CD14-positive monocyte (primary cell): ENCODE results near the gene ARHGAP20. TPM values are rescaled to one million over a fixed set of nuclear protein-coding genes. Genes with fewer than 3 reads are reported as not detected.
A peak's percentile ranks its signal among the peaks of the same experiment; 100 is the strongest.

Experiments
- DNase-seq, 3 donors: peaks; one replicate each; pipeline ENCODE4 v3.0.0-alpha.2; 2011 to 2022
- H2AFZ ChIP-seq: 2 replicates; pipeline ENCODE4 v1.6.0; 2012; ENCODE audit warnings: mild to moderate bottlenecking, low read depth, low read length, inconsistent platforms; ENCODE audit not compliant: insufficient read depth, poor library complexity, severe bottlenecking
- H3K27ac ChIP-seq, 2 donors: 1 replicate in 1 of 2; 2 replicates in 1 of 2; pipeline ENCODE4 v1.5.1; 2012 to 2013; ENCODE audit warnings: low read length in 2 of 2, control low read depth in 1 of 2, inconsistent platforms in 1 of 2, low read depth in 1 of 2, mild to moderate bottlenecking in 1 of 2
- H3K27me3 ChIP-seq, 2 donors: one replicate each; pipeline versions ENCODE4 v1.6.0 to v1.6.1; 2011 to 2013; ENCODE audit warnings: low read length in 2 of 2; ENCODE audit not compliant: control insufficient read depth in 2 of 2, insufficient read depth in 2 of 2
- H3K36me3 ChIP-seq, 2 donors: replicated peaks in 1 of 2; 1 replicate in 1 of 2; 2 replicates in 1 of 2; pipeline versions ENCODE4 v1.5.1 to v1.6.1; 2012 to 2013; ENCODE audit warnings: low read length in 2 of 2, control low read depth in 1 of 2, inconsistent platforms in 1 of 2, mild to moderate bottlenecking in 1 of 2; ENCODE audit not compliant: insufficient read depth in 2 of 2, control insufficient read depth in 1 of 2
- H3K4me1 ChIP-seq, 2 donors: 1 replicate in 1 of 2; 2 replicates in 1 of 2; pipeline versions ENCODE4 v1.5.1 to v1.6.1; 2012 to 2013; ENCODE audit warnings: low read length in 2 of 2, control low read depth in 1 of 2, inconsistent platforms in 1 of 2, mild to moderate bottlenecking in 1 of 2, moderate library complexity in 1 of 2; ENCODE audit not compliant: insufficient read depth in 2 of 2, control insufficient read depth in 1 of 2
- H3K4me2 ChIP-seq: replicated peaks from 2 replicates; pipeline ENCODE3; 2012; ENCODE audit warnings: low read length, moderate library complexity, mild to moderate bottlenecking; ENCODE audit not compliant: poor library complexity, severe bottlenecking; ENCODE audit errors: extremely low read depth
- H3K4me3 ChIP-seq, 3 experiments: fragments of 200-600 bp in 1 of 3; sonication (generic) in 1 of 3; replicated peaks in 1 of 3; 1 replicate in 2 of 3; 2 replicates in 1 of 3; pipeline ENCODE4 v1.5.1; 2011 to 2013; ENCODE audit warnings: low read length in 3 of 3, mild to moderate bottlenecking in 3 of 3, control low read depth in 2 of 3, low read depth in 2 of 3, inconsistent platforms in 1 of 3, moderate library complexity in 1 of 3
- H3K79me2 ChIP-seq: 2 replicates; pipeline ENCODE4 v1.6.0; 2012; ENCODE audit warnings: mild to moderate bottlenecking, control low read depth, inconsistent platforms, low read length, moderate library complexity; ENCODE audit not compliant: insufficient read depth
- H3K9ac ChIP-seq: 2 replicates; pipeline ENCODE4 v1.6.0; 2017; ENCODE audit warnings: low read length, mild to moderate bottlenecking; ENCODE audit not compliant: insufficient read depth, poor library complexity, severe bottlenecking
- H3K9me3 ChIP-seq, 2 donors: replicated peaks in 1 of 2; 1 replicate in 1 of 2; 2 replicates in 1 of 2; pipeline versions ENCODE4 v1.5.1 to v1.6.1; 2012 to 2013; ENCODE audit warnings: low read length in 2 of 2, control low read depth in 1 of 2; ENCODE audit not compliant: control insufficient read depth in 1 of 2, insufficient read depth in 1 of 2
- H4K20me1 ChIP-seq: 2 replicates; pipeline ENCODE4 v1.6.0; 2012; ENCODE audit warnings: mild to moderate bottlenecking, low read length, control low read depth, moderate library complexity; ENCODE audit not compliant: insufficient read depth
- H3K27ac Mint-ChIP-seq, 7 donors: one replicate each; pipeline ENCODE4 v1.8.0; 2020; ENCODE audit warnings: mild to moderate bottlenecking in 7 of 7, mixed read lengths in 7 of 7, moderate library complexity in 6 of 7, inconsistent platforms in 2 of 7
- H3K27me3 Mint-ChIP-seq, 3 donors: one replicate each; pipeline ENCODE4 v1.8.0; 2021 to 2022; ENCODE audit warnings: low read depth in 3 of 3, mild to moderate bottlenecking in 3 of 3, mixed read lengths in 3 of 3, moderate library complexity in 3 of 3, inconsistent platforms in 1 of 3
- H3K36me3 Mint-ChIP-seq, 2 donors: one replicate each; pipeline ENCODE4 v1.8.0; 2020; ENCODE audit warnings: mixed read lengths in 2 of 2, inconsistent platforms in 1 of 2, mild to moderate bottlenecking in 1 of 2
- H3K4me1 Mint-ChIP-seq: one replicate; pipeline ENCODE4 v1.8.0; 2020; ENCODE audit warnings: mild to moderate bottlenecking, mixed read lengths
- H3K4me3 Mint-ChIP-seq, 2 donors: one replicate each; pipeline ENCODE4 v1.8.0; 2020; ENCODE audit warnings: mild to moderate bottlenecking in 2 of 2, mixed read lengths in 2 of 2, moderate library complexity in 1 of 2
- H3K9me3 Mint-ChIP-seq, 7 donors: one replicate each; pipeline ENCODE4 v1.8.0; 2020 to 2022; ENCODE audit warnings: mixed read lengths in 7 of 7, mild to moderate bottlenecking in 6 of 7, moderate library complexity in 6 of 7, inconsistent platforms in 2 of 7
- CTCF ChIP-seq: fragments of 200-600 bp; IDR thresholded peaks from one replicate; pipeline ENCODE4 v1.8.0; 2022; ENCODE audit warnings: antibody characterized with exemption, mild to moderate bottlenecking
- WGBS: methylation state at CpG from one replicate; pipeline ENCODE4 v1.1.5; 2013; ENCODE audit warnings: missing lambda C conversion rate; ENCODE audit not compliant: insufficient coverage; 5-methylcytosine and 5-hydroxymethylcytosine counted together
- intact Hi-C, 2 donors: fragments of 100-400 bp; cut with micrococcal nuclease; formaldehyde crosslinking; loops; one replicate each; pipeline versions ENCODE4 v1.15.0 to v1.15.1; 2023
- polyA plus RNA-seq, 3 donors: library from polyadenylated mRNA; depleted of rRNA in 1 of 3; unstranded in 2 of 3; stranded (reverse) in 1 of 3; fragments of 300-500 nt in 2 of 3; fragments of >200 nt in 1 of 3; fragmentation: Illumina TruSeq in 2 of 3; gene quantifications; 1 replicate in 2 of 3; 2 replicates in 1 of 3; pipeline ENCODE4 v1.2.3, GENCODE V29; 2012 to 2021

ARHGAP20 gene
- polyA plus RNA-seq, 3 donors = 0.04 TPM; not detected in 2

- intact Hi-C loops = no loop called here
- no peaks in the 10 kb centered on the region for H3K27me3 ChIP-seq
- no peaks in the 10 kb centered on the region for H3K4me1 Mint-ChIP-seq
Measured at GRCh38 chr11:110529043-110529442, 183.2 kb downstream of the ARHGAP20 start.

DNA sequence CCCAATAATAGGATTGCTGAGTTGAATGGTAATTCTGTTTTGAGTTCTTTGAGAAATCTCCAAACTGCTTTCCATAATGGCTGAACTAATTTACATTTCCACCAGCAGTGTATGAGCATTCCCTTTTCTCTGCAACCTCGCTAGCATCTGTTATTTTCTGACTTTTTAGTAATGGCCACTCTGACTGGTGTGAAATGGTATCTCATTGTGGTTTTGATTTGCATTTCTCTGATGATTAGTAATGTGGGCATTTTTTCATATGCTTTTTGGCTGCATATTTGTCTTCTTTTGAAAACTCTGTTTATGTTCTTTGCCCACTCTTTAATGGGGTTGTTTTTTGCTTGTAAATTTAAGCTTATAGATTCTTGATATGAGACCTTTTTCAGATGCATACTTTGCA lies 185.1 kb downstream of the ARHGAP20 start:
- Histone ChIP-seq H3K27ac (no peak overlapping the region), H3K4me1 (no peaks in the 10 kb centered on the region), H3K4me2 (no peak overlapping the region), H3K9ac (no peak overlapping the region), H3K4me3 (no peak overlapping the region), H3K9me3 (peaks cover 13% of the 10 kb centered on the region in 2 donors), H4K20me1 (no peaks in the 10 kb centered on the region), H3K27me3 (no peaks in the 10 kb centered on the region), H2AFZ (no peak overlapping the region), H3K79me2 (no peaks in the 10 kb centered on the region), H3K36me3 (no peaks in the 10 kb centered on the region)
- TF ChIP-seq CTCF = no peak
- intact Hi-C loops = no loop called here
- DNase-seq = no peak
- Mint-ChIP-seq H3K36me3 (no peaks in the 10 kb centered on the region), H3K27ac (no peak overlapping the region), H3K9me3 (peaks cover 13 to 30% (median 21%) of the 10 kb centered on the region in 7 donors), H3K27me3 (no peaks in the 10 kb centered on the region), H3K4me3 (no peak overlapping the region), H3K4me1 (peaks cover 5% of the 10 kb centered on the region)
- WGBS = no CpG with 5 or more reads among the region's 1 CpG

More at GRCh38 chr11:110529043-110529442, 183.2 kb downstream of the ARHGAP20 start:
- no peaks in the 10 kb centered on the region for H3K27me3 Mint-ChIP-seq
- H3K36me3 Mint-ChIP-seq = no peaks in the 10 kb centered on the region
- no peak overlapping the region for H3K9ac ChIP-seq
- H3K27ac ChIP-seq = no peak overlapping the region
- peak; percentile 17 to 44 (median 25) for DNase-seq
- H4K20me1 ChIP-seq = no peaks in the 10 kb centered on the region
- H3K79me2 ChIP-seq = no peaks in the 10 kb centered on the region
- peak; percentile 71 for TF ChIP-seq CTCF
- H3K4me1 ChIP-seq = no peaks in the 10 kb centered on the region
- H3K9me3 ChIP-seq = peaks cover 0 to 3% of the 10 kb centered on the region in 2 donors
- H3K36me3 ChIP-seq = no peaks in the 10 kb centered on the region
- no peak overlapping the region for H2AFZ ChIP-seq
- H3K27ac Mint-ChIP-seq = peak overlapping the region in 1 of 7 donors; percentile 50
- peaks cover 0 to 18% (median 9%) of the 10 kb centered on the region in 7 donors for H3K9me3 Mint-ChIP-seq
- H3K4me3 ChIP-seq = no peak overlapping the region
- H3K4me3 Mint-ChIP-seq = no peak overlapping the region
- H3K4me2 ChIP-seq = no peak overlapping the region
